ENCODE data around the gene EPB41L1. TPM values are rescaled to one million over a fixed set of nuclear protein-coding genes. Genes with fewer than 3 reads are reported as not detected.

The EPB41L1 gene
- total and polyA plus RNA-seq, 8 donors: 17.6 to 40.5 (median 30.8) TPM

- H3K4me1 ChIP-seq: peaks cover 0 to 5% (median 0%) of the 10 kb centered on the region in 3 donors
- intact Hi-C loops (cut with DNase I): no loop called here
- FAIRE-seq (no peak), DNase-seq (no peak), ATAC-seq (no peak)
- H3K36me3 ChIP-seq: no peaks in the 10 kb centered on the region
- no peaks in the 10 kb centered on the region for H3K27me3 ChIP-seq
- WGBS, 2 donors: 71 to 74% methylated on average over 8 of the region's 8 CpGs
- H3K9me3 ChIP-seq: no peaks in the 10 kb centered on the region
- no peak overlapping the region for H3K27ac ChIP-seq
- H3K4me3 ChIP-seq: no peak overlapping the region
- no peak for TF ChIP-seq CTCF (IDR thresholded peaks at IDR 0.05)
These were observed 1.1 kb downstream of the EPB41L1 start for GRCh38 chr20:36155629-36155971.

- intact Hi-C loops (cut with DNase I): no loop called here
- 72 to 83% methylated on average over 4 of the region's 4 CpGs for WGBS, 2 donors
- no peaks in the 10 kb centered on the region for H3K27me3 ChIP-seq
- H3K4me1 ChIP-seq: peaks cover 0 to 5% (median 0%) of the 10 kb centered on the region in 3 donors
- H3K4me3 ChIP-seq: no peak overlapping the region
- no peak for FAIRE-seq
- no peaks in the 10 kb centered on the region for H3K9me3 ChIP-seq
- ATAC-seq: no peak
- no peak overlapping the region for H3K27ac ChIP-seq
- H3K36me3 ChIP-seq: no peaks in the 10 kb centered on the region
- no peak for DNase-seq
- TF ChIP-seq CTCF (IDR thresholded peaks at IDR 0.05): no peak
These were observed 1.5 kb downstream of the EPB41L1 start for GRCh38 chr20:36155991-36156390.

GRCh38 chr20:36157610-36158009 is 3.1 kb downstream of the EPB41L1 start:
- no peak overlapping the region for H3K27ac ChIP-seq
- H3K4me3 ChIP-seq: no peak overlapping the region
- 59 to 88% methylated on average over 1 of the region's 1 CpG for WGBS, 2 donors
- no peak for TF ChIP-seq CTCF (IDR thresholded peaks at IDR 0.05)
- H3K9me3 ChIP-seq: no peaks in the 10 kb centered on the region
- ATAC-seq (no peak), DNase-seq (no peak), FAIRE-seq (no peak)
- peaks cover 0 to 5% (median 0%) of the 10 kb centered on the region in 3 donors for H3K4me1 ChIP-seq
- H3K27me3 ChIP-seq: no peaks in the 10 kb centered on the region
- intact Hi-C loops (cut with DNase I): no loop called here
- H3K36me3 ChIP-seq: no peaks in the 10 kb centered on the region

GRCh38 chr20:36158160-36158741 is 3.7 kb downstream of the EPB41L1 start:
- H3K4me1 ChIP-seq: peaks cover 0 to 5% (median 0%) of the 10 kb centered on the region in 3 donors
- no peak overlapping the region for H3K4me3 ChIP-seq
- no peaks in the 10 kb centered on the region for H3K36me3 ChIP-seq
- H3K9me3 ChIP-seq: no peaks in the 10 kb centered on the region
- intact Hi-C loops (cut with DNase I): no loop called here
- H3K27ac ChIP-seq: no peak overlapping the region
- DNase-seq (no peak), ATAC-seq (no peak), FAIRE-seq (no peak)
- WGBS, 2 donors: 75 to 81% methylated on average over 9 of the region's 9 CpGs
- H3K27me3 ChIP-seq: no peaks in the 10 kb centered on the region
- no peak for TF ChIP-seq CTCF (IDR thresholded peaks at IDR 0.05)

- Histone ChIP-seq H3K4me3 (no peak overlapping the region), H3K27ac (no peak overlapping the region), H3K27me3 (no peaks in the 10 kb centered on the region), H3K9me3 (no peaks in the 10 kb centered on the region), H3K4me1 (no peaks in the 10 kb centered on the region), H3K36me3 (no peaks in the 10 kb centered on the region)
- FAIRE-seq: no peak
- no peak for DNase-seq
- TF ChIP-seq CTCF (IDR thresholded peaks at IDR 0.05): no peak
- intact Hi-C loops (cut with DNase I): no loop called here
- no peak for ATAC-seq
These were observed 5.3 kb downstream of the EPB41L1 start for GRCh38 chr20:36159833-36160232.
